SH-SY5Y (cell line): ENCODE results near the gene TP63.

Experiments
- GATA2 ChIP-seq: IDR thresholded peaks from 2 replicates; pipeline ENCODE4 v1.6.1; 2011; ENCODE audit warnings: mild to moderate bottlenecking, low read depth, low read length
- GATA3 ChIP-seq: IDR thresholded peaks from 2 replicates; pipeline ENCODE4 v1.6.1; 2011; ENCODE audit warnings: low read depth, mild to moderate bottlenecking, low read length, moderate library complexity

Gene TP63

GRCh38 chr3:189718215-189718614, 87.0 kb downstream of the TP63 start:
- TF ChIP-seq GATA2 (no peak), GATA3 (no peak)

GRCh38 chr3:189720736-189721417, 89.7 kb downstream of the TP63 start:
- TF ChIP-seq GATA2, result no peak
- TF ChIP-seq GATA3, result no peak

GRCh38 chr3:189721873-189722665, 90.9 kb downstream of the TP63 start:
- TF ChIP-seq GATA2 (no peak), GATA3 (no peak)

GRCh38 chr3:189724356-189724755, 93.2 kb downstream of the TP63 start:
- TF ChIP-seq GATA2 (no peak), GATA3 (no peak)

- TF ChIP-seq GATA2 (no peak), GATA3 (no peak)
Measured at GRCh38 chr3:189726277-189726676, 95.1 kb downstream of the TP63 start.

GRCh38 chr3:189727158-189727557, 96.0 kb downstream of the TP63 start:
- TF ChIP-seq GATA3, result no peak
- no peak for TF ChIP-seq GATA2

GRCh38 chr3:189727898-189728297, 96.7 kb downstream of the TP63 start:
- no peak for TF ChIP-seq GATA3
- no peak for TF ChIP-seq GATA2

- no peak for TF ChIP-seq GATA3
- TF ChIP-seq GATA2, result no peak
Measured at GRCh38 chr3:189728915-189729314, 97.7 kb downstream of the TP63 start.

GRCh38 chr3:189734061-189734460, 102.9 kb downstream of the TP63 start:
- TF ChIP-seq GATA3, result no peak
- no peak for TF ChIP-seq GATA2

GRCh38 chr3:189735913-189736312, 104.7 kb downstream of the TP63 start:
- TF ChIP-seq GATA2 (no peak), GATA3 (no peak)

GRCh38 chr3:189737071-189737470, 105.9 kb downstream of the TP63 start:
- no peak for TF ChIP-seq GATA3

GRCh38 chr3:189737619-189738018, 106.4 kb downstream of the TP63 start:
- TF ChIP-seq GATA2 (no peak), GATA3 (no peak)

GRCh38 chr3:189739378-189739777, 108.2 kb downstream of the TP63 start:
- no peak for TF ChIP-seq GATA2
- TF ChIP-seq GATA3, result no peak

GRCh38 chr3:189740156-189740555, 109.0 kb downstream of the TP63 start:
- TF ChIP-seq GATA2 (no peak), GATA3 (no peak)

- TF ChIP-seq GATA2 (no peak), GATA3 (no peak)
Measured at GRCh38 chr3:189744235-189744634, 113.0 kb downstream of the TP63 start.

- no peak for TF ChIP-seq GATA3
- TF ChIP-seq GATA2, result no peak
Measured at GRCh38 chr3:189745622-189746021, 114.4 kb downstream of the TP63 start.
